ENCODE data around the gene NINJ2.

NINJ2 gene

GRCh38 chr12:612293-612692 is 51.0 kb downstream of the NINJ2 start:
- DNase-seq, result no peak

GRCh38 chr12:611721-612120 is 51.5 kb downstream of the NINJ2 start:
- DNase-seq, result no peak

- no peak for DNase-seq
Observed at GRCh38 chr12:608921-609320, 54.3 kb downstream of the NINJ2 start.

GRCh38 chr12:608413-608812 is 54.8 kb downstream of the NINJ2 start:
- DNase-seq, result no peak

- DNase-seq, result peak; percentile 42
Observed at GRCh38 chr12:607541-608001, 55.7 kb downstream of the NINJ2 start.

- no peak for DNase-seq
Observed at GRCh38 chr12:604956-605355, 58.3 kb downstream of the NINJ2 start.

- DNase-seq, result no peak
Observed at GRCh38 chr12:602700-603068, 60.6 kb downstream of the NINJ2 start.

- no peak for DNase-seq
Observed at GRCh38 chr12:601976-602699, 61.1 kb downstream of the NINJ2 start.

GRCh38 chr12:599756-600155 is 63.5 kb downstream of the NINJ2 start:
- no peak for DNase-seq

- no peak for DNase-seq
Observed at GRCh38 chr12:597926-598568, 65.2 kb downstream of the NINJ2 start.

- no peak for DNase-seq
Observed at GRCh38 chr12:593396-594270, 69.6 kb downstream of the NINJ2 start.

GRCh38 chr12:592024-592505 is 71.2 kb downstream of the NINJ2 start:
- DNase-seq, result no peak

GRCh38 chr12:591167-592023 is 71.8 kb downstream of the NINJ2 start:
- no peak for DNase-seq

GRCh38 chr12:590206-590750 is 73.0 kb downstream of the NINJ2 start:
- DNase-seq, result no peak

GRCh38 chr12:588646-589045 is 74.6 kb downstream of the NINJ2 start:
- no peak for DNase-seq

- no peak for DNase-seq
Observed at GRCh38 chr12:588024-588322, 75.3 kb downstream of the NINJ2 start.

GRCh38 chr12:587132-588023 is 75.9 kb downstream of the NINJ2 start:
- no peak for DNase-seq

GRCh38 chr12:586318-587071 is 76.8 kb downstream of the NINJ2 start:
- DNase-seq, result no peak

GRCh38 chr12:585062-586061 is 77.9 kb downstream of the NINJ2 start:
- DNase-seq, result no peak
